H9 (cell line): ENCODE measurements around the gene TMEM108. TPM values are rescaled to one million over a fixed set of nuclear protein-coding genes. Genes with fewer than 3 reads are reported as not detected.

Source experiments
- DNase-seq: peaks from one replicate; pipeline ENCODE4 v3.0.0-alpha.2; 2017
- H2AFZ ChIP-seq: one replicate; pipeline ENCODE4 v1.6.1; 2013; ENCODE audit warnings: mild to moderate bottlenecking, low read length, control low read depth, moderate library complexity
- H2AK5ac ChIP-seq: 2 replicates; pipeline ENCODE4 v1.6.1; 2013; ENCODE audit warnings: low read length, control low read depth, mixed read lengths; ENCODE audit not compliant: insufficient read length
- H2BK120ac ChIP-seq: one replicate; pipeline ENCODE4 v1.6.1; 2013; ENCODE audit warnings: low read depth, mild to moderate bottlenecking, low read length, control low read depth, inconsistent platforms; ENCODE audit not compliant: poor library complexity, severe bottlenecking
- H2BK12ac ChIP-seq: 2 replicates; pipeline ENCODE4 v1.6.1; 2013; ENCODE audit warnings: low read length, control low read depth, mixed read lengths, low read depth; ENCODE audit not compliant: insufficient read length
- H2BK15ac ChIP-seq: 2 replicates; pipeline ENCODE4 v1.6.1; 2013; ENCODE audit warnings: low read depth, low read length, control low read depth
- H2BK20ac ChIP-seq: one replicate; pipeline ENCODE4 v1.6.1; 2013; ENCODE audit warnings: low read depth, mild to moderate bottlenecking, low read length, control low read depth, inconsistent platforms; ENCODE audit not compliant: poor library complexity, severe bottlenecking
- H2BK5ac ChIP-seq: 2 replicates; pipeline ENCODE4 v1.6.1; 2013; ENCODE audit warnings: low read length, control low read depth, mixed read lengths; ENCODE audit not compliant: insufficient read length
- H3K14ac ChIP-seq: 2 replicates; pipeline ENCODE4 v1.6.1; 2013; ENCODE audit warnings: low read length, control low read depth; ENCODE audit not compliant: insufficient read depth
- H3K18ac ChIP-seq: 2 replicates; pipeline ENCODE4 v1.6.1; 2013; ENCODE audit warnings: low read depth, mild to moderate bottlenecking, mixed read lengths, low read length, control low read depth; ENCODE audit not compliant: insufficient read length
- H3K23ac ChIP-seq: 2 replicates; pipeline ENCODE4 v1.6.1; 2013; ENCODE audit warnings: low read length, control low read depth, mixed read lengths, low read depth; ENCODE audit not compliant: insufficient read length
- H3K23me2 ChIP-seq: 2 replicates; pipeline ENCODE4 v1.6.1; 2013; ENCODE audit warnings: low read depth, mild to moderate bottlenecking, mixed read lengths, low read length, control low read depth; ENCODE audit not compliant: insufficient read length, poor library complexity, severe bottlenecking
- H3K27ac ChIP-seq: 2 replicates; pipeline ENCODE4 v1.5.1; 2013; ENCODE audit warnings: low read length, control low read depth, mixed read lengths, low read depth; ENCODE audit not compliant: insufficient read length
- H3K27me3 ChIP-seq: 2 replicates; pipeline ENCODE4 v1.6.1; 2013; ENCODE audit warnings: low read length, control low read depth, inconsistent platforms; ENCODE audit not compliant: insufficient read depth
- H3K4ac ChIP-seq: 2 replicates; pipeline ENCODE4 v1.6.1; 2013; ENCODE audit warnings: low read depth, mild to moderate bottlenecking, control low read depth, inconsistent platforms, low read length, moderate library complexity
- H3K4me1 ChIP-seq: 2 replicates; pipeline ENCODE4 v1.6.1; 2013; ENCODE audit warnings: low read length, control low read depth, inconsistent platforms; ENCODE audit not compliant: insufficient read depth
- H3K4me2 ChIP-seq: 2 replicates; pipeline ENCODE4 v1.6.1; 2013; ENCODE audit warnings: low read length, control low read depth, mixed read lengths; ENCODE audit not compliant: insufficient read length, insufficient read depth
- H3K56ac ChIP-seq: 2 replicates; pipeline ENCODE4 v1.6.1; 2013; ENCODE audit warnings: low read depth, mild to moderate bottlenecking, mixed read lengths, low read length, control low read depth; ENCODE audit not compliant: insufficient read length
- H3K79me1 ChIP-seq: 2 replicates; pipeline ENCODE4 v1.6.1; 2013; ENCODE audit warnings: low read depth, mild to moderate bottlenecking, moderate library complexity, low read length, control low read depth, inconsistent platforms; ENCODE audit not compliant: insufficient read depth, poor library complexity, severe bottlenecking
- H3K79me2 ChIP-seq: 2 replicates; pipeline ENCODE4 v1.6.1; 2013; ENCODE audit warnings: low read length, control low read depth, inconsistent platforms; ENCODE audit not compliant: insufficient read depth
- H3K9ac ChIP-seq: 2 replicates; pipeline ENCODE4 v1.6.1; 2013; ENCODE audit warnings: low read length, control low read depth, mixed read lengths; ENCODE audit not compliant: insufficient read length; ENCODE audit errors: extremely low read depth
- H3K9me3 ChIP-seq: one replicate; pipeline ENCODE4 v1.6.1; 2013; ENCODE audit warnings: low read depth, low read length, inconsistent platforms; ENCODE audit not compliant: control insufficient read depth
- H3T11ph ChIP-seq: one replicate; pipeline ENCODE4 v1.6.1; 2013; ENCODE audit warnings: mild to moderate bottlenecking, low read length, control low read depth, inconsistent platforms
- H4K20me1 ChIP-seq: one replicate; pipeline ENCODE4 v1.6.1; 2013; ENCODE audit not compliant: control insufficient read depth, insufficient read length, insufficient read depth
- H4K5ac ChIP-seq: 2 replicates; pipeline ENCODE4 v1.6.1; 2013; ENCODE audit warnings: low read depth, mild to moderate bottlenecking, mixed read lengths, low read length, control low read depth; ENCODE audit not compliant: insufficient read length
- H4K8ac ChIP-seq: replicated peaks from 2 replicates; pipeline ENCODE4 v1.6.1; 2013; ENCODE audit warnings: low read length, control low read depth, mixed read lengths, low read depth; ENCODE audit not compliant: insufficient read length
- H4K91ac ChIP-seq: 2 replicates; pipeline ENCODE4 v1.6.1; 2013; ENCODE audit warnings: low read depth, mild to moderate bottlenecking, moderate library complexity, mixed read lengths, low read length, control low read depth; ENCODE audit not compliant: insufficient read length
- H3K27ac Mint-ChIP-seq, 3 experiments: 2 replicates in 2 of 3; 3 replicates in 1 of 3; pipeline ENCODE4 v1.8.0; 2020 to 2021; ENCODE audit warnings: mixed read lengths in 3 of 3, mild to moderate bottlenecking in 1 of 3, moderate library complexity in 1 of 3
- H3K27me3 Mint-ChIP-seq: 2 replicates; pipeline ENCODE4 v1.8.0; 2021; ENCODE audit warnings: low read depth, mild to moderate bottlenecking, moderate library complexity, mixed read lengths
- H3K36me3 Mint-ChIP-seq, 3 experiments: 2 replicates in 2 of 3; 3 replicates in 1 of 3; pipeline ENCODE4 v1.8.0; 2020 to 2021; ENCODE audit warnings: low read depth in 3 of 3, mixed read lengths in 3 of 3; ENCODE audit not compliant: insufficient read depth in 1 of 3
- H3K4me1 Mint-ChIP-seq, 2 experiments: 2 replicates each; pipeline ENCODE4 v1.8.0; 2020; ENCODE audit warnings: mixed read lengths in 2 of 2
- H3K4me3 Mint-ChIP-seq, 2 experiments: 2 replicates in 1 of 2; 3 replicates in 1 of 2; pipeline ENCODE4 v1.8.0; 2020 to 2021; ENCODE audit warnings: mild to moderate bottlenecking in 2 of 2, mixed read lengths in 2 of 2, moderate library complexity in 1 of 2
- H3K9me3 Mint-ChIP-seq, 2 experiments: 2 replicates in 1 of 2; 3 replicates in 1 of 2; pipeline ENCODE4 v1.8.0; 2020; ENCODE audit warnings: mild to moderate bottlenecking in 2 of 2, mixed read lengths in 2 of 2, moderate library complexity in 1 of 2
- WGBS: extraction: QIAGEN DNeasy Blood & Tissue Kit; methylation state at CpG from one replicate; pipeline ENCODE4 v1.1.7; 2013; ENCODE audit warnings: missing lambda C conversion rate, low lambda C conversion rate, mixed read lengths; ENCODE audit not compliant: insufficient read length; ENCODE audit errors: extremely low coverage; 5-methylcytosine and 5-hydroxymethylcytosine counted together
- total RNA-seq: library from RNA; stranded (reverse); gene quantifications from 2 replicates; pipeline ENCODE4 v1.2.1, GENCODE V29; 2021
- TF ChIP-seq, protein P1 (sequence below): fragments of 200-600 bp; sonication (generic); conservative IDR thresholded peaks from 3 replicates; pipeline ENCODE4 v1.8.0; 2021; ENCODE audit warnings: antibody characterized with exemption, mild to moderate bottlenecking

Gene TMEM108
- total RNA-seq, 1 experiment from 2014 or later = 5.0 TPM

DNA sequence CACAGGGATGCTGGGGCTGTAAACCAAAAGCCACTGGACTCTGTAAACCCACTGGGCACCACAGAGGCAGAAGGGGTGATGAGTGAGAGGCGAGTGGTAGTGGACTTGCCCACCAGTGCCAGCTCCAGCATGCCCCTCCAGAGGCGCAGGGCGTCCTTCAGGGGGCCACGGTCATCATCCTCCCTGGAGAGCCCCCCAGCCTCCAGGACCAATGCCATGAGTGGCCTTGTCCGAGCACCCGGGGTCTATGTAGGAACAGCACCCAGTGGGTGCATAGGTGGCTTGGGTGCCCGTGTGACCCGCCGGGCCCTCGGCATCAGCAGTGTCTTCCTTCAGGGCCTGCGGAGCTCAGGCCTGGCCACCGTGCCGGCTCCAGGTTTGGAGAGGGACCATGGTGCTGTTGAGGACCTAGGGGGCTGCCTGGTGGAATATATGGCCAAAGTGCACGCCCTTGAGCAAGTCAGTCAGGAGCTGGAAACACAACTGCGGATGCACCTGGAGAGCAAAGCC lies 361.9 kb downstream of the TMEM108 start, which contains the start of gene BFSP2:
Gene BFSP2, plus strand, starts transcription at position 51 of the 510 bp plus-strand sequence. Its CDS starts 28 bp downstream, at position 79.
- Histone ChIP-seq H3K4me1 (no peaks in the 10 kb centered on the region; the same call in 1 of the 2 replicates), H4K20me1 (no peaks in the 10 kb centered on the region), H3K27ac (no peak within 1 kb of the TSS), H2BK15ac (no peak within 1 kb of the TSS), H2BK120ac (no peak within 1 kb of the TSS), H3K9ac (no peak within 1 kb of the TSS), H3K18ac (no peak within 1 kb of the TSS), H3K23me2 (no peaks in the 10 kb centered on the region), H3K14ac (no peak within 1 kb of the TSS), H3K9me3 (no peaks in the 10 kb centered on the region), H3K56ac (no peak within 1 kb of the TSS), H2BK20ac (no peak within 1 kb of the TSS), H2BK5ac (no peak within 1 kb of the TSS), H3K79me2 (no peaks in the 10 kb centered on the region), H2AK5ac (no peak within 1 kb of the TSS), H3K4me2 (no peak within 1 kb of the TSS), H4K91ac (no peak within 1 kb of the TSS), H4K5ac (no peak within 1 kb of the TSS), H3K23ac (no peak within 1 kb of the TSS), H2BK12ac (no peak within 1 kb of the TSS), H4K8ac (no peak within 1 kb of the TSS), H3K4ac (no peak within 1 kb of the TSS), H3K79me1 (no peaks in the 10 kb centered on the region), H3T11ph (no peak within 1 kb of the TSS), H3K27me3 (no peaks in the 10 kb centered on the region), H2AFZ (no peak within 1 kb of the TSS)
- H3K9me3 Mint-ChIP-seq = no peaks in the 10 kb centered on the region
- no CpG with 5 or more reads among the region's 15 CpGs for WGBS
- H3K36me3 Mint-ChIP-seq = no peaks in the 10 kb centered on the region; a peak in 1 of 7 replicates
- H3K27me3 Mint-ChIP-seq = 0 out of 2 replicates have a peak, but pooled peaks cover 2% of the 10 kb centered on the region
- no peak for DNase-seq
- H3K4me1 Mint-ChIP-seq = peaks cover 8 to 14% of the 10 kb centered on the region in 2 experiments
- no peak within 1 kb of the TSS for H3K4me3 Mint-ChIP-seq
- peak within 1 kb of the TSS in 1 of 3 experiments; percentile 71; a peak in 2 of 7 replicates for H3K27ac Mint-ChIP-seq
- TF ChIP-seq, protein P1, sequence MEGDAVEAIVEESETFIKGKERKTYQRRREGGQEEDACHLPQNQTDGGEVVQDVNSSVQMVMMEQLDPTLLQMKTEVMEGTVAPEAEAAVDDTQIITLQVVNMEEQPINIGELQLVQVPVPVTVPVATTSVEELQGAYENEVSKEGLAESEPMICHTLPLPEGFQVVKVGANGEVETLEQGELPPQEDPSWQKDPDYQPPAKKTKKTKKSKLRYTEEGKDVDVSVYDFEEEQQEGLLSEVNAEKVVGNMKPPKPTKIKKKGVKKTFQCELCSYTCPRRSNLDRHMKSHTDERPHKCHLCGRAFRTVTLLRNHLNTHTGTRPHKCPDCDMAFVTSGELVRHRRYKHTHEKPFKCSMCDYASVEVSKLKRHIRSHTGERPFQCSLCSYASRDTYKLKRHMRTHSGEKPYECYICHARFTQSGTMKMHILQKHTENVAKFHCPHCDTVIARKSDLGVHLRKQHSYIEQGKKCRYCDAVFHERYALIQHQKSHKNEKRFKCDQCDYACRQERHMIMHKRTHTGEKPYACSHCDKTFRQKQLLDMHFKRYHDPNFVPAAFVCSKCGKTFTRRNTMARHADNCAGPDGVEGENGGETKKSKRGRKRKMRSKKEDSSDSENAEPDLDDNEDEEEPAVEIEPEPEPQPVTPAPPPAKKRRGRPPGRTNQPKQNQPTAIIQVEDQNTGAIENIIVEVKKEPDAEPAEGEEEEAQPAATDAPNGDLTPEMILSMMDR = no peak
